HG03558 (cell line): ENCODE data around the gene METRNL.
"Not testable (repeated sequence)": the region's sequence is repeated elsewhere in the genome, so short reads cannot be mapped to it uniquely, and the experiment has no call there.

Source experiments
- ATAC-seq: cut with Tn5 transposase; IDR thresholded peaks from one replicate; pipeline ENCODE4 v1.9.1; 2021; ENCODE audit warnings: moderate number of reproducible peaks; ENCODE audit not compliant: unreplicated experiment; ENCODE audit errors: extremely low read depth

Gene METRNL

GRCh38 chr17:83116783-83117555 lies 37.6 kb downstream of the METRNL start:
- no peak for ATAC-seq

- ATAC-seq, result no peak
Measured at GRCh38 chr17:83117583-83117982, 38.2 kb downstream of the METRNL start.

GRCh38 chr17:83118071-83118841 lies 38.8 kb downstream of the METRNL start:
- no peak for ATAC-seq

GRCh38 chr17:83119987-83120864 lies 40.8 kb downstream of the METRNL start:
- no peak for ATAC-seq

GRCh38 chr17:83121473-83121872 lies 42.1 kb downstream of the METRNL start:
- not testable (repeated sequence) for ATAC-seq

GRCh38 chr17:83121921-83122820 lies 42.8 kb downstream of the METRNL start:
- no peak for ATAC-seq

- ATAC-seq, result no peak
Measured at GRCh38 chr17:83122834-83123233, 43.4 kb downstream of the METRNL start.

GRCh38 chr17:83123896-83124801 lies 44.7 kb downstream of the METRNL start:
- ATAC-seq, result no peak

GRCh38 chr17:83124871-83125514 lies 45.6 kb downstream of the METRNL start:
- no peak for ATAC-seq

- no peak for ATAC-seq
Measured at GRCh38 chr17:83125515-83126274, 46.3 kb downstream of the METRNL start.

- no peak for ATAC-seq
Measured at GRCh38 chr17:83126275-83126811, 46.9 kb downstream of the METRNL start.

GRCh38 chr17:83127431-83128160 lies 48.2 kb downstream of the METRNL start:
- no peak for ATAC-seq

GRCh38 chr17:83128306-83129240 lies 49.2 kb downstream of the METRNL start:
- ATAC-seq, result no peak

- ATAC-seq, result no peak
Measured at GRCh38 chr17:83129676-83130075, 50.3 kb downstream of the METRNL start.

- ATAC-seq, result no peak
Measured at GRCh38 chr17:83131401-83132011, 52.1 kb downstream of the METRNL start.
